WTC11 (cell line): ENCODE results near the gene TASP1. TPM values are rescaled to one million over a fixed set of nuclear protein-coding genes. Genes with fewer than 3 reads are reported as not detected.

Experiments
- ATAC-seq: fragments of 200-7000 bp; cut with Tn5 transposase; 2 replicates; pipeline ENCODE4 v1.10.0; 2021; ENCODE audit warnings: mild to moderate bottlenecking, moderate library complexity
- CTCF ChIA-PET: fragments of 300-600 bp; sonication (Branson Sonifier 250); formaldehyde crosslinking; loops from one replicate; lab custom pipeline; 2021; ENCODE audit warnings: antibody characterized with exemption; lab: Charles Lee
- POLR2A ChIA-PET: fragments of 350-600 bp; sonication (Branson Sonifier 250); formaldehyde crosslinking; loops from one replicate; lab custom pipeline; 2021; ENCODE audit warnings: antibody characterized with exemption; lab: Charles Lee
- DNase-seq: peaks from one replicate; pipeline ENCODE4 v3.0.0; 2021; ENCODE audit warnings: low spot score
- H3K27ac Mint-ChIP-seq: 2 replicates; pipeline ENCODE4 v1.8.0; 2021; ENCODE audit warnings: mixed read lengths
- H3K27me3 Mint-ChIP-seq: 2 replicates; pipeline ENCODE4 v1.8.0; 2021; ENCODE audit warnings: low read depth, mild to moderate bottlenecking, moderate library complexity, mixed read lengths
- H3K36me3 Mint-ChIP-seq: 2 replicates; pipeline ENCODE4 v1.8.0; 2021; ENCODE audit warnings: mixed read lengths
- H3K4me1 Mint-ChIP-seq: 2 replicates; pipeline ENCODE4 v1.8.0; 2022; ENCODE audit warnings: mixed read lengths
- H3K4me3 Mint-ChIP-seq: 2 replicates; pipeline ENCODE4 v1.8.0; 2021; ENCODE audit warnings: mild to moderate bottlenecking, moderate library complexity, mixed read lengths
- H3K9me3 Mint-ChIP-seq: 2 replicates; pipeline ENCODE4 v1.8.0; 2021; ENCODE audit warnings: mixed read lengths
- AFF4 ChIP-seq: sonication (generic); formaldehyde crosslinking; IDR thresholded peaks from 2 replicates; pipeline ENCODE4 v1.8.1; 2023; ENCODE audit warnings: mild to moderate bottlenecking, missing genetic modification reagents, borderline replicate concordance
- ARID4B ChIP-seq: sonication (generic); formaldehyde crosslinking; IDR thresholded peaks from 2 replicates; pipeline ENCODE4 v1.8.0; 2023; ENCODE audit warnings: missing genetic modification reagents, mild to moderate bottlenecking, borderline replicate concordance
- ATF3 ChIP-seq: sonication (generic); formaldehyde crosslinking; conservative IDR thresholded peaks from 2 replicates; pipeline ENCODE4 v1.8.1; 2022; ENCODE audit warnings: mild to moderate bottlenecking, missing genetic modification reagents
- ERG ChIP-seq: fragments of 250-450 bp; sonication (Bioruptor Pico); IDR thresholded peaks from 2 replicates; pipeline ENCODE4 v1.8.0; 2021; ENCODE audit warnings: mild to moderate bottlenecking
- FOXP1 ChIP-seq: sonication (generic); formaldehyde crosslinking; IDR thresholded peaks from 2 replicates; pipeline ENCODE4 v1.8.0; 2022; ENCODE audit warnings: missing genetic modification reagents, mild to moderate bottlenecking, moderate library complexity, borderline replicate concordance
- GABPB1 ChIP-seq: sonication (generic); formaldehyde crosslinking; IDR thresholded peaks from 2 replicates; pipeline ENCODE4 v1.8.1; 2023; ENCODE audit warnings: mild to moderate bottlenecking, missing genetic modification reagents
- JUN ChIP-seq: sonication (generic); formaldehyde crosslinking; IDR thresholded peaks from 2 replicates; pipeline ENCODE4 v1.8.0; 2023; ENCODE audit warnings: mild to moderate bottlenecking, missing genetic modification reagents
- KAT7 ChIP-seq: sonication (generic); formaldehyde crosslinking; IDR thresholded peaks from 2 replicates; pipeline ENCODE4 v1.8.1; 2023; ENCODE audit warnings: missing genetic modification reagents, mild to moderate bottlenecking, borderline replicate concordance
- MYBL2 ChIP-seq: sonication (generic); formaldehyde crosslinking; IDR thresholded peaks from 2 replicates; pipeline ENCODE4 v1.8.1; 2023; ENCODE audit warnings: mild to moderate bottlenecking, moderate library complexity, missing genetic modification reagents
- TCF7 ChIP-seq: sonication (generic); formaldehyde crosslinking; IDR thresholded peaks from 2 replicates; pipeline ENCODE4 v1.8.0; 2022; ENCODE audit warnings: mild to moderate bottlenecking, low read depth, missing genetic modification reagents, moderate library complexity
- TP53 ChIP-seq: sonication (generic); formaldehyde crosslinking; IDR thresholded peaks from 2 replicates; pipeline ENCODE4 v1.8.1; 2023; ENCODE audit warnings: mild to moderate bottlenecking, missing genetic modification reagents
- ZNF232 ChIP-seq: sonication (generic); formaldehyde crosslinking; IDR thresholded peaks from 2 replicates; pipeline ENCODE4 v1.8.0; 2022; ENCODE audit warnings: mild to moderate bottlenecking, missing genetic modification reagents
- ZNF423 ChIP-seq: fragments of 250-450 bp; sonication (Bioruptor Pico); IDR thresholded peaks from 2 replicates; pipeline ENCODE4 v2.1.2; 2022; ENCODE audit warnings: mild to moderate bottlenecking, moderate library complexity
- ZNF671 ChIP-seq: fragments of 250-450 bp; sonication (Bioruptor Pico); IDR thresholded peaks from 2 replicates; pipeline ENCODE4 v1.8.0; 2021; ENCODE audit warnings: mild to moderate bottlenecking
- total RNA-seq: library from RNA; stranded (reverse); gene quantifications from 3 replicates; pipeline ENCODE4 v1.2.3, GENCODE V29; 2021
- TF ChIP-seq, protein P1 (sequence below): sonication (generic); formaldehyde crosslinking; IDR thresholded peaks from 2 replicates; pipeline ENCODE4 v1.8.0; 2023; ENCODE audit warnings: missing genetic modification reagents
- TF ChIP-seq, protein P2 (sequence below): fragments of 200-600 bp; IDR thresholded peaks from 2 replicates; pipeline ENCODE4 v1.8.0; 2022; ENCODE audit warnings: antibody characterized with exemption

Gene TASP1
- total RNA-seq, 1 experiment from 2014 or later = 12.4 TPM

- no peak for TF ChIP-seq ZNF671
- TF ChIP-seq ZNF423 (CRISPR knock-in tag) = no peak
- TF ChIP-seq AFF4 (CRISPR knock-in tag) = no peak
- TF ChIP-seq, protein P1, sequence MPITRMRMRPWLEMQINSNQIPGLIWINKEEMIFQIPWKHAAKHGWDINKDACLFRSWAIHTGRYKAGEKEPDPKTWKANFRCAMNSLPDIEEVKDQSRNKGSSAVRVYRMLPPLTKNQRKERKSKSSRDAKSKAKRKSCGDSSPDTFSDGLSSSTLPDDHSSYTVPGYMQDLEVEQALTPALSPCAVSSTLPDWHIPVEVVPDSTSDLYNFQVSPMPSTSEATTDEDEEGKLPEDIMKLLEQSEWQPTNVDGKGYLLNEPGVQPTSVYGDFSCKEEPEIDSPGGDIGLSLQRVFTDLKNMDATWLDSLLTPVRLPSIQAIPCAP (CRISPR knock-in tag) = no peak
These were observed 113.3 kb downstream of the TASP1 start (continued) for GRCh38 chr20:13525225-13525940.

DNA sequence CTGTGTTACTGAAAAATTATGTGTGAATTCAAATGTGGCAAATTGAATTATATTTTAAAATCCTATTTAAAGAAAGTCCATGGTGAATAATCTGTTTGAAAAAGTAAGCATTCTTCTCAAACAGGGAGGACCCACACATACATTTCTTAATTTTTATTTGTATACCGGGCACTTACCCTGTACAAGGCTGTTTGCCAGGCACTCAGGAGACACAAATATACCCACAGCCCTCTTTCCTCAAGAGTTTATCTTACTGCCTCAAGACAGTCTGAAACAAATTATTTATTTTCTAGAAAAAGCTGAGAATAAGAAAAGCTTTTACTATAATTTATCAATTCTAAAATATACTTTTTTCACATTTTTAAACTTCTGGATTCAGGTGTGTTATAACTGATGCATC is 114.4 kb downstream of the TASP1 start:
- ATAC-seq (no peak), DNase-seq (no peak)
- TF ChIP-seq TP53 = no peak
- no peak for TF ChIP-seq KAT7 (CRISPR knock-in tag)
- TF ChIP-seq MYBL2 (CRISPR knock-in tag) = no peak
- TF ChIP-seq JUN (CRISPR knock-in tag) = no peak
- TF ChIP-seq ARID4B = no peak
- no peak for TF ChIP-seq TCF7 (CRISPR knock-in tag)
- no peak for TF ChIP-seq ZNF232 (CRISPR knock-in tag)
- TF ChIP-seq GABPB1 = no peak
- TF ChIP-seq, protein P2, sequence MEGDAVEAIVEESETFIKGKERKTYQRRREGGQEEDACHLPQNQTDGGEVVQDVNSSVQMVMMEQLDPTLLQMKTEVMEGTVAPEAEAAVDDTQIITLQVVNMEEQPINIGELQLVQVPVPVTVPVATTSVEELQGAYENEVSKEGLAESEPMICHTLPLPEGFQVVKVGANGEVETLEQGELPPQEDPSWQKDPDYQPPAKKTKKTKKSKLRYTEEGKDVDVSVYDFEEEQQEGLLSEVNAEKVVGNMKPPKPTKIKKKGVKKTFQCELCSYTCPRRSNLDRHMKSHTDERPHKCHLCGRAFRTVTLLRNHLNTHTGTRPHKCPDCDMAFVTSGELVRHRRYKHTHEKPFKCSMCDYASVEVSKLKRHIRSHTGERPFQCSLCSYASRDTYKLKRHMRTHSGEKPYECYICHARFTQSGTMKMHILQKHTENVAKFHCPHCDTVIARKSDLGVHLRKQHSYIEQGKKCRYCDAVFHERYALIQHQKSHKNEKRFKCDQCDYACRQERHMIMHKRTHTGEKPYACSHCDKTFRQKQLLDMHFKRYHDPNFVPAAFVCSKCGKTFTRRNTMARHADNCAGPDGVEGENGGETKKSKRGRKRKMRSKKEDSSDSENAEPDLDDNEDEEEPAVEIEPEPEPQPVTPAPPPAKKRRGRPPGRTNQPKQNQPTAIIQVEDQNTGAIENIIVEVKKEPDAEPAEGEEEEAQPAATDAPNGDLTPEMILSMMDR = no peak
- no peak for TF ChIP-seq ATF3 (CRISPR knock-in tag)
- no peak for TF ChIP-seq ERG
- TF ChIP-seq FOXP1 (CRISPR knock-in tag) = no peak
- TF ChIP-seq, protein P1 (CRISPR knock-in tag) = no peak
- Mint-ChIP-seq H3K9me3 (peaks cover 3% of the 10 kb centered on the region), H3K4me1 (no peaks in the 10 kb centered on the region), H3K27me3 (no peaks in the 10 kb centered on the region), H3K27ac (no peak overlapping the region), H3K4me3 (no peak overlapping the region), H3K36me3 (peaks cover 27% of the 10 kb centered on the region)
- ChIA-PET POLR2A (no interaction called here), CTCF (no interaction called here)
